ENCODE measurements around the gene LSM2.

Gene LSM2

DNA sequence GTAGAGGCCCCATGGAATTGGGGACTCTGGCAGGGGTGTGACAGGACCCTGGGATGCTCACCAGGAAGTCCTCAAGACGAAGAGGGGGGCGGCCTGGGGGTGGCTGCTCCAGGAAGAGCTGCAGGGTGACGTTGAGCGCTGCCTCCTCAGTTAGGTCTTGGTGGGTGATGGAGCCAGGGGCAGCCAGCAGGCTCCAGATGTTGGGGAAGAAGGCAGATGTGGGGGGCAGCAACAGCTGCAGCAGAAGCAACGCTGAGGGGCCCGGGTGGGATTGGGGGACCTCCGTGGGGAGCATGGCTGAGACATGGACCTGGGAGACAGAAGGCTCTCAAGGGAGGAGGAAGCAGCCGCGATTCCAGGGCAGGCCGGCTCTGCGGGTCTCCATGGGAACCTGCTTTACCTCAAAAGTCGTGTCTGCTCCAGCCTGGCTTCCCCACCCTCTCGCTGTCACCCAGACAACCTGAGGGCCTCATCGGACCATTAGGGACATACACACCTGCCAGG lies 30.2 kb downstream of the LSM2 start:
- DNase-seq, result no peak

DNA sequence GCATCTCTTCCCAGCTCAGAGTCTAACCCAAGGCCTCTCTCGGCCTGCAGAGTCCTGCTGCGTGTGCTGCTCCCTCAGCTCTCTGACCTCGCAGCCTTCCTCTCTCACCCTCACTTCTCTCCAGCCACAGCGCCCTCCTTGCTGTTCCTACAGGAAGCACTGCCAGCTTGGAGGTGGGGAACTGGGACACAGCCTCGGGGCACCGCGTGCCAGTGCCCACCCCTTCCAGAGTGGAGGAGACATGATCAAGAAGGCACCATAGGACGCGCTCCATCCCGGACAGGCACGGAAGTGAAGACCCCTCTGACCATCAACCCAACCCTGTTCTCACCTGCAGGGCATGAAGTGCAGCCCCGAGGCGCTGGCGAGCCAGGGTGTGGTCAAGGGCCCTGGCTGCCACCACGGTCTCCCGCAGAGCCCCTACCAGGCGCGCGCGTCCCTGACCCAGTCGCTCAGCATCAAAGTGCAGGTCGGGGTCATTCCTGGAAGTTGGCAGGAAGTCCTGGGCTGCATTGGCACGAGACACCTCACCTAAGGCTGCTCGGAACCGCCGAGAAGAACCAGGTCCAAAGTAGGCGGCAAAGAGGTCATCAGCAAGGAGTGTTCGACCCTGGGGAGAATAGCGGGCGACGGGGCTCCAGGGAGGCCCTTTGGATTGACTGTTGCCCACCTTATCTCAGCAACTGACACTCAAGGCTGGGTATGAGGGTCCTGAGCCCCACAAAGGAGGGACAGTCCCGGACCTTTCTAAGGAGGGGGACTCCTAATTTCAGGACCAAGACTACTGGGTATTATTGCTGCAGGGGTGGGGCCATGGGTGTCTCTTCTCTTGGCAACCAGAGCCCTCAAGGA lies 30.9 kb downstream of the LSM2 start:
- no peak for DNase-seq

DNA sequence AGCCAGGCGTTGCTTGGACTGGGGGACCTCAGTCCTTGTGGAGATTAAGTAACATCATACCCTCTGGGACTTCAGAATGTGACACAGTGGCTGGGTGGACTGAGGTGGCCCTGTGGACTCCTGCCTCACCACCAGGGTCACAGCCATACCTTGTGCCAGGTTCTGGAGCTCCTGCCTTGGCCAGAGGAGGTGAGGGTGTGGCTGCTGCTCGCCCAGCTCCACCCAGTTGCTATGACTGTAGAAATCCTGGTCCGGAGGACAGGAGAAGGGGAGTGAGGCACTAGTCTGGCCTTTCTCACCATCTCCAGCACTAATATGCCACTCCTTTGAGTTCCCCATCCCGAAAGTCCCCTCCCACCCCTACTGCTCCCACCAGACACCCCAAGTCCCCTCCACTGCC lies 31.6 kb downstream of the LSM2 start:
- no peak for DNase-seq

DNA sequence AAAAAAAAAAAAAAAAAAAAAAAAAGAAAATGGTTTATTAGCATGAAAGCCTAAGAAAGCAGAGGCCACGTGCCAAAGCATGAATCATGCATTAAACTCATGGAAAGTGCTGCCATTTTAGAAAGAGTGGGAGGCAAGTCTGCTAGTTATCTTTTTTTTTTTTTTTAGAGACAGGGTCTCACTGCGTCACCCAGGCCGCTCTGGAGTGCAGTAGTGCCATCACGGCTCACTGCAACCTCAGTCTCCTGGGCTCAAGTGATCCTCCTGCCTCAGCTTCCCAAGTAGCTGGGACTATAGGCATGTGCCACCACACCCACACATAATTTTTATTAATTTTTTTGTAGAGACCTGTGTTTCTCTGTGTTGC lies 34.8 kb downstream of the LSM2 start:
- no peak for DNase-seq

DNA sequence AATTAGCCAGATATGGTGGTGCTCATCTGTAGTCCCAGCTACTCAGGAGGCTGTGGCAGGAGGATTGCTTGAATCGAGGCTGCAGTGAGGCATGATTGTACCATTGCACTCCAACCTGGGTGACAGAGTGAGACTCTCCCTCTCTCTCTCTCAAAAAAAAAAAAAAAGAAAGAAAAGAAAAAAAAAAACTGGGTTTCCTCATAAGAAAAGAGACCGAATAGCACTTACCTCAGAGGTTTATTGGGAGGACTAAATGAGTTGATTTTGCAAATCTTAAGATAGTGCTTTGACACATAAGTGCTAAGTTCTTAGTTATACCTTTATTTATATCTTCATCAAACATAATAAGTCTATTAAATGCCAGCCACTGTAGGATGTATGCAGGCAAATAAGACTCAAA lies 35.9 kb downstream of the LSM2 start:
- DNase-seq, result no peak

DNA sequence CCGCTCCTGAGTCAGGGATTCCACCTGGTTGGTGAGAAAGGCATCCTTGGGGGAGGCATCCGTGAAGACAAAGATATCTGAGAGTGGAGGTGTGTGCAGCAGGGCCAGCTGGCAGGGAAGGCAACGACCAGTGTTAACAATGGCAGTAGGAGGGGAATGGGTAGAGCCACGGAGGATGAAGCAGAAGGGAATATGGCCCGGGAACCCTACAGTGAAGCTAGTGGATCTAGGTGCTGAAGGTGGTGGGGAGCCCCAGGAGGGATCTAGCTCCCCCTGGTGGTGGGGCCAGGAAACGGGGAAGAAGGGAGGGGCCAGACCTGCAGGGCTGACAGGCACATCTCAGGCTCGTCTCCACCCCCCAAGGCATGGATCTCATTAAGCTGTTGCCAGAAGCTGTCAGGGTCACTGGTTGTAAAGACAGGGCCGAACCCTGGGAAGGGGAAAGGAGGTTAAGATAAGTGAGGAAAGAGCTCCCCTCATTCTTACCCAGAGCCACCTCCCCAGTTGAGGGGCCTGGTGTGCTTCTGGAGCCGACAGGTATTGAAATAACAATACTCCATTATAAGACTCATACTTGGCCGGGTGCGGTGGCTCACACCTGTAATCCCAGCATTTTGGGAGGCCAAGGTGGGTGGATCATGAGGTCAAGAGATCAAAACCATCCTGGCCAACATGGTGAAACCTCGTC lies 36.9 kb downstream of the LSM2 start:
- peak; percentile 93 for DNase-seq

DNA sequence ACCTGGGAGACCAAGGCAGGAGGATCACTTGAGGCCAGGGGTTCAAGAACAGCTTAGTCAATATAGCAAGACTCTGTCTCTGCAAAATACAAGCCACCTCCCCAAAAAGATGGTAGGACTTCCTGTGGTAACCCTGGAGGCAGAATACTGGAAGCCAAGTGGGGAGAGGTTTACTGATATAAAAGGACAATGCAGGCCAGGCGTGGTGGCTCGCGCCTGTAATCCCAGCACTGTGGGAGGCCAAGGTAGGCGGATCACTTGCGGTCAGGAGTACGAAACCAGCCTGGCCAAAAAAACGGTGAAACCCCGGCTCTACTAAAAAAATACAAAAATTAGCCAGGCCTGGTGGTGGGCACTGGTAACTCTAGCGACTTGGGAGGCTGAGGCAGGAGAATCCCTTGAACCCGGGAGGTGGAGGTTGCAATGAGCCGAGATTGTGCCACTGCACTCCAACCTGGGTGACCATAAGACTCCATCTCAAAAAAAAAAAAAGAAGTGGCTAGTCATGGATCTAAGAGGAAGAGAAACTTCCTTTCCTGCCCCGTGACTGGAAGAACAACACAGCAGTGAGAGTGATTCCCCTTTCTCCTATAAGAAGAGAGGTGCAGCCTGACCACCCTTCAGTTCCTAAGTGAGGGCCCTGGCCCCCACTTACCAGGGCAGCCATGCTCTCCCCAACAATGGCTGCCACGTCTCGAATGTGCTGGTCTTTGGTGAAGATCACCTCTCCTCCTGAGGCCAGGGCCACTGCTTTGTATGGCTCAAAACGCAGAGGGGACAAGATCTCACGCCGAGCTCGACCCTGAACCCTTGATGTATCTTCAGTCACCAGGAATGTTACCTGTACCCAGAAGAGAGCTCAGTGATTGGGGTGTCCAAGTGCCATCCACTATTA lies 38.2 kb downstream of the LSM2 start:
- no peak for DNase-seq

DNA sequence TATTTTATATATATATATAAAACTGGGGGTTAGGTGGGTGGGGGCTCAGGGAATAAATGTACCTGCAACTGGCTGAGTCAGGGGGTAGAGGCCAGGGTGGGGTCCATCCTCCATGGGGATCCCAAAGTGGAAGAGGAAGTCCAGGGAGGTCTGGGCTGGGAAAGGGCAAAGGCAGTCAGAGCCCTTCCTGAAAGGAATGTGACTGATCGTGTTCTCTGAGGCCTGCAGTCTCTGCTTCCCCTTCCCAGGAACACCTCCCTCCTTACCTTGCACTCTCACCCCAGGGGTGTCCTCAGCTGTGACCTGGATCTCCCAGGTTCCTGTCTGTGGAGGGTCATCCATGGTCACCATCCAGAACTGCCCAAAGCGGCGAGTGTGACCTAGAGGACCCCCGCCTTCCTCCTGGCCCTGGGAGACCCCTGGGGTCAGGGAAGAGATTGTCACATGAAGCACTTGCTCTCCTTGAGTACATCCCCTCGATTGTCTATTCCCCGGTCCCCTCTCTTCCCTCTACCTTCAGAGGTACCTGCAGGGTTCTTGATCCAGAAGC lies 39.6 kb downstream of the LSM2 start:
- DNase-seq, result no peak

DNA sequence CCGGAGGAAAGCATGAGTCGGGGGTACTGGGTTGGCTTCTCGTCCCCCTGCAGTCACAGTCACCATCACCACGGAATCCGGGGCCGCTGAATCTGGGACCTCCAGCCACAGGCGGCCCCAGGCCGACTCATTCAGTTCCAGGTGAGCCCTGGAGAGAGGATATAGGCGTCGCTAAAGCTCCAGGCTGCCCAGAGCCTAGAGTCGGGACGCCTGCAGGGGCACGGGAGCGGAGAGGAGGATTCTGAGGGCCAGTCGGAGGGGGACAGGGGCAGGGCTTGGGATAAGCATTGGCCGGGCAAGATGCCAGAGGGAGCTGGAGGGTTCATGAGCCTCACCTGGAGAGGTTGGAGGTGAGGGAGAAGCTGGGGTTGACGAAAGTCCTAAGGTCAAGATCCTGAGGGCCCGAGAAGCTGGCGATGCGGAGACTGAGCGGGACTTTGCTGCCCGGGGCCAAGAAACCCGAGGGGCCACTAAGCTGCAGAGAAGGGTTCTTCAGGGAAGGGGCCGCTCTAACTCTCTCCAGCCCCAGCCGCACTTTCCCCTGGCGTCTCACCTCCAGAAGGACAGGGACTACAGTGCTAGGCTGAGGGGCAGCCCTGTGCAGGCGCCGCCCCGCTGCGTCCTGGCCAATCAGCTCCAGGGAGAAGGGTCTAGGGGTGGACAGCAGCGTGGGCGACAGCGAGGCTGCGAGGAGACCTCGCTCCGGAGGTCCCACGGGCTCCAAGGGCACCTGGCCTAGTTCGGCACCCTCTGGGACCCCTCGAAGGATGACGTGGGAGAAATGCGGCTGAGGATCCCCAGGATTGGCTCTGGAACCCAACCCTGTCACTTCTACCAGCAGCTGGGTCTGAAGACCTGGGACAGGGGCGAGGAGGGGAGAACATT lies 40.6 kb downstream of the LSM2 start:
- no peak for DNase-seq

DNA sequence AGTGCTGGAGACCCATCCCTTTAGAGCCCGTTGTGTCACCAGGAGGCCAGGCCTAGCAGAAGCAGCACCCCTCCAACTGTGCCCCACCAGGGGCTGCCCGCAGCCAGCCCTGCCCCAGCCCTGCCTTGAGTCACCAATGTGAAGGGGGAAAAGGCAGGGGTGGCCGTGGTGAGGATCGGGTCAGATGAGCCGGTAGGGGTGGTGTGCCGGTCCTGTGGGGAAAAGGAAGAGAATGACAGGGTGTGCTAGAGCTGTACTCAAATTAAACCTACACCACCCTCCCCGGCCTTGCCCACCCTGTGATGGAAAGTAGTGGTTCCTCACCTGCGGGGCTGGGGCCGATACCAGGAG lies 41.2 kb downstream of the LSM2 start:
- DNase-seq, result no peak

DNA sequence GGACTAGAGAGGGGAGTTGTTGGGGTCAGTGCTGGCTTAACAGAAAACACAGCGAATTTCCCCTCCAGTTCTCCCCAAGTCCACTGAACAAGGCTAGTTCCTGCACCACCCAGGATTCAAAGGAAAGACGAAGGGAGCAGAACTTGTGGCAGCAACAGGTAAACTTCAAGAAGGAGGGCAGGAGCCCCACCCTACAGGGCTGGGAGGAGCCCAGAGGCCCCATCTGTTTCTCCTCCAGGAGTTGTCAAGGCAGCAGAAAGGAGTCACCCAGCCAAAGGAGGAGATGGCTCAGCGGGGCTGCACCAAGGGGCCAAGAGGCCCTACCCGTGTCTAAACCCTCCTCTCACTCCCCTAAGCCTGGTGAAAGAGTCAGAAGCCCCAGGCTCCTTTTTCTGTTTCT lies 42.6 kb downstream of the LSM2 start:
- no peak for DNase-seq

DNA sequence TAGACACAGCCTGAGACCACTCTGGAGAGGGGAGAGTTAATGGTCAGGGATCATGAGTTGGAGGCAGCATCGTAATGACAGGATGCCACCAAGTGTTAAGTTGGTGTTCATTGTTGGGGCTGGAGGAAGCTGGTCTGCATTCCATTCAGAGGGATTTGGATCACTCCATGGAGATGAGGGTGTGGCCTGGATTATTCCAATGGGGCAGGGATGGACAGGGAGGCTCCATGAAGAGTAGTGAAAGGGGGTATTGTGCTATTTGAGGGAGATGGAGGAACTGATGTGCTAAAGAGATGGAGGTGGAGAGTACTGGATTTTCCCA lies 43.2 kb downstream of the LSM2 start:
- no peak for DNase-seq

DNA sequence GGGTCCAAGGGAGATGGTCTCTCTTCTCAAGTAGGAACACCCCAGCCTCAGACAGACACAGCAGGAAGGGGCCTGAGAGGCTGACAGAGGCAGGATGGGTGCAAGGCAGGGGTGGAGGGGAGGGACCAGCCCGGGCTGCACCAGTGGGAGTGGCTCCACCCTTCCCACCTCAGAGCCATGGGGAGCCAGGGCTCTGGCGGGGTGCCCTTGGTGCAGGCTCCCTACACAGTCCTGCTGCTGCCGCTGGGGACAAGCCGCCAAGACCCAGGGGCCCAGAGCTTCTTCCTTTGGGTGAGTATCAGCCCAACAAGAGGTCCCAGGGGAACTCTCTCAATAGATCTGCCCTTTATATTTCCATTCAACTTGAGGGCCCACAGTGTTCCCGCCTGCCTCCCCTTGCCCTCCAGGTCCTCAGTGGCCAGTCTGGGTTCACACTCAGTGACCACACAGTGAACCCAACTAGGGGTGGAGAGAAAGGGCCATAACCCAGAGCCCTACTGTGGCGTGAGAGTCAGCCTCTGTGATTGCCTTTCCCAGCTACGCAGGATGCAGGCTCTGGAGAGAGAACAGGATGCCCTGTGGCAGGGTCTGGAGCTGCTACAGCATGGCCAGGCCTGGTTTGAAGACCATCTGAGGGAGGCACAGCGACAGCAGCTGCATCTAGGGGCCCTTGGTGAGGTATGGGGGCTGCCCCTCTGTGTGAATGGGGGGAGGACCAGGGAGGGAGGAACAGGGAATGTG lies 43.7 kb downstream of the LSM2 start:
- DNase-seq, result no peak

DNA sequence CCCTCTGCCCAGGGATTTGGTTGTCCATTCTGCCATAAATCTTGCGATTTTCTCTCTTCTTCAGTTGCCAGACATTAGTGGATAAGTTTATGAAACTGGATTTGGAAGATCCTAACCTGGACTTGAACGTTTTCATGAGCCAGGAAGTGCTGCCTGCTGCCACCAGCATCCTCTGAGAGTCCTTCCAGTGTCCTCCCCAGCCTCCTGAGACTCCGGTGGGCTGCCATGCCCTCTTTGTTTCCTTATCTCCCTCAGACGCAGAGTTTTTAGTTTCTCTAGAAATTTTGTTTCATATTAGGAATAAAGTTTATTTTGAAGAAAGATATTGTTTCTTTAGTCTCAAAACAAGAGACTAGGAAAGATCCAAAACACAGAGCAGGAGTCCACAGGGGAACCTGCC lies 44.4 kb downstream of the LSM2 start, which contains the start of gene SAPCD1:
TSS of gene SAPCD1 (plus strand) at position 301 of the 400 bp plus-strand sequence. CDS start 399 bp downstream, outside the sequence.
- no peak for DNase-seq

DNA sequence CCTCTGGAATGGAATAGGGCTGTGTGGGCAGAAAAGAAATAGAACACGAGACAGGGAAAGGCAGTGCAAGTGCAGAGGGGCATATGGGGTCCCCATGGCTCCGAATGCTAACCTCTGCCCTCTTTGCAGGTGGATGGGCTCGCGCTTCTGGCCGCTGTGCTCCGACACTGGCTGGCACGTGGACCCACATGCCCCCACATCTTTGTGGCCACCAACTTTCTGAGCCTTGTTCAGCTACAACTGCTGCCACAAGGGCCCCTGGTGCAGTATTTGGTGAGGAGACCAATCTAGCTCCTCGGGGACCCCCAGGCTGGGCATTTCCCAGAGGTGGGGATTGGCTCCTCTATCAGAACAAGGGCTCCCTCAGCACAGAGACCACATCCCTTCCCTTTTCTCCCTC lies 45.4 kb downstream of the LSM2 start:
- no peak for DNase-seq

DNA sequence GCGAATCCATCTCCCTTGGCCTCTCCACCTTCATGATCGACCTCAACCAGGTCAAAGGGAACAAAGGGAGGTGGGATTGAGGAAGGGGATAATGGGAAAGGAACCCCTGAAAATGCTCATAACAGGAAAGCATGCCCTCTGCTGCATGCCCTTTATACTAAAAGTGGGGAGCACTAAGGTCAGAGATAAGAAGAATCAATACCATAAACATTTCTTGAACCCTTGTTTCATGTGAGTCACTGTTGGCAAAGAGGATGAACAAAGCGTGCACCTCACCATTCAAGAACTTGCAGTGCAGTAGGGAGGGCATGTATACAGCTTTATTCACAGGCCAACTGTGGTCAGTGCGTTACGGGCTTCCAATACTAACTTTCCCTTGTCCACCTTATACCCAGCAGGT lies 46.0 kb downstream of the LSM2 start:
- DNase-seq, result no peak

DNA sequence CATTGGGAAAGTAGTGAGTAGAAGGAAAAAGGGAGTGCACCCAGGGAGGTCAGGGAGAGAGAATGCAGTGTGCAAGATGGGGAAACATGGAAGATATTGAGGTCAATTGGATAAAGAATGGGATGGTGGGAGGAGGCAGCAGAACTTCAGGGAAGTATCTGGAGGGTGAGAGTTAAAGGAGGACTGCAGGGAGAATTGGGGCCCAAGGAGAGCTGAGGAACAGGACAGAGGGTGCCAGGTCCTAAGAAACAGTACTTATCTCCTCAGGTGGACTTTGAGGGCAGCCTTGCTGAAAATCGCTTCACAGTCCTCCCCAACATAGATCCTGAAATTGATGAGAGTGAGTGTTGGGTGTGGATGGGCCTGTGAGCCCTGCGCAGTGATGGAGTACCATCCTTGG lies 48.5 kb downstream of the LSM2 start:
- no peak for DNase-seq

DNA sequence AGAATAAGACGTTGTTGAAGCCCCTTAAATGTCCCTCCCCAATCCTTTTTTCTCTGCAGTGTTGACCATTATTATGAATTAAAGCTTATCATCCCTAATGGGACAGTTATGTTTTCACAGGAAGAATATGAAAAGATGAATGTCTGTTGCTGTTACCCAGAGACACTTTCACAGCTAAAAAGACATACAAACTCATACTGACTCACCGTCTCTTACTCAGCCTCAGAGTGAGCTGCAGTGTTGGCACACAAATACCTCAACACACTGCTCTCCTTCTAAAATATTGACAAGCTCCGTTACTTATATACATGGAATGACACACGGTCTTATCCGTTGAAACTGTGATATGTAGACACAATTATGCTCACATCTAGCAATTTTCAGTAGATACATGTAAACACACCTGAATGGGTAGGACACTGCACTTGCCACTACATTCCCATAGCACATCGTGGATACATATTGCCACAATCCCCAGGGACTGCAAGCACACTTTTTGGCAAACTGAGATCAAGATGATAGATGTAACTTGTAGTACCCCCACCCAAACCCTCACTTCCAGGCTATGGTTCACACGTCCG lies 53.9 kb downstream of the LSM2 start:
- no peak for DNase-seq

DNA sequence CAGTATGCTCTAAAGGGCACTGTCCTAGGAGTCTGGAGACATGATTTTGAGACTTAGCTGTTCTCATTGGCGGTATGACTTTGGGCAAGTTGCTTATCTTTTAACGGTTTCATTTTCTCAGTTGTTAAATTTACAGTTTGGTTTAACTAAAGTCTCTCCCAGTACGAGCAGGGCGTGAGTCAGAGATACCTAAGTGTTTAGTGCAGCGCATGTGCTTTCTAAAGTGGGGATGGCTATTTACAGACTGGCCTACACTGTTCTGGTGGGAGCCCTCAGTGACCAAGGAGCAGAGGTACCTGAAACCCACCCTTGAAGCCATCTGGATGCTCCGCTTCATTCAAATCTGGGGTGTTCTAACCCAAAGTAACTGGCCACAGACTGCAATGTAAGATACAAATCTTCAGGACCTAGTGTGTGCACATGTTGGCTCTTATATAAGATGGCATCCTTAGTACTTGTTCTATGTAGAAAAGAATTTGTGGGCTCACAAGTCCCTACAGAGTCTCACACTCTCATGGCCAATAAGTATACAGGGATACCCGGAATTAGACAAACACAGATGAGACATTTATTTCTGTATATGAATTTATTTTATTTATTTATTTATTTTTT lies 56.2 kb downstream of the LSM2 start:
- DNase-seq, result no peak

DNA sequence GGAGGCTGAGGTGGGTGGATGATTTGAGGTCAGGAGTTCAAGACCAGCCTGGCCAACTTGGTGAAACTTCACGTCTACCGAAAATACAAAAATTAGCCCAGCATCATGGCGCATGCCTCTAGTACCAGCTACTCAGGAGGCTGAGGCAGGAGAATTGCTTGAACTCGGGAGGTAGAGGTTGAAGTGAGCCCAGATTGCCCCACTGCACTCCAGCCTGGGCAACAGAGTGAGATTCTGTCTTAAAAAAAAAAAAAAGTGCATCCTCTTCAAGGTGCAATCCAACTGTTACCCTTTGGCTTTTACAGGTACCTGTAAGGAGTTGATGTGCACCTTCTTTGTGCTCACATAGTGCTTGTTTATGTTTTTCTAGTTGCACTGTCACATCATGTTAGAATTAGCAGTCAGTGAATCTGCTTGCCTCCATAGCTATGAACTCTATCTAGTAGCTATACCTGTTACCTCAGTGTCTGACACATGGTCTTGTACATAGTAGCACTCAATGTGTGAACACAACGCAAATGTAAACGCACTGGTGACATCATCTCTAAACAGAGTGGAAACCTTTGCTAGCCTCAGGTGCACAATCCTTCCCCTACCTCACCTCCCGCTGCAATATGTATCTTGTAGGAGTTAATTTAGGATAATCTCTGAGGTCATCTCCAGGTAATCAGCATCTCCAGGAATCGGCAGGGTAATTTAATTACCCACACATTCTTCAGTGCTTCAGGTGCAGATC lies 57.3 kb downstream of the LSM2 start:
- no peak for DNase-seq

All from activated CD8-positive, alpha-beta memory T cell treated with anti-CD3 and anti-CD28 coated beads, Interleukin-2, amount 50 U/mL, for 48 hours (primary cell).